Body of pancreas (tissue), 4 donors: ENCODE data around the gene AKAP13. TPM values are rescaled to one million over a fixed set of nuclear protein-coding genes. Genes with fewer than 3 reads are reported as not detected.
"Not testable (repeated sequence)": the region's sequence is repeated elsewhere in the genome, so short reads cannot be mapped to it uniquely, and the experiment has no call there.

Experiments used
- ATAC-seq: fragments of 150-250 bp; one replicate; pipeline ENCODE4 v1.9.1; 2016
- DNase-seq, 4 donors: peaks; one replicate each; pipeline ENCODE4 v3.0.0-alpha.2; 2019
- H3K27ac ChIP-seq, 4 donors: fragments of 200-600 bp; sonication (generic); 1 replicate in 3 of 4; 2 replicates in 1 of 4; pipeline versions ENCODE4 v1.5.1 to v1.6.1; 2016 to 2019; ENCODE audit warnings: mild to moderate bottlenecking in 1 of 4, mixed read lengths in 1 of 4, moderate library complexity in 1 of 4
- H3K27me3 ChIP-seq, 2 donors: fragments of 200-600 bp; sonication (generic); one replicate each; pipeline ENCODE4 v1.6.0; 2016; ENCODE audit warnings: mild to moderate bottlenecking in 1 of 2
- H3K36me3 ChIP-seq, 2 donors: fragments of 200-600 bp; sonication (generic); replicated peaks in 1 of 2; 2 replicates each; pipeline ENCODE4 v1.5.1; 2016; ENCODE audit warnings: low read depth in 2 of 2; ENCODE audit not compliant: insufficient read depth in 1 of 2
- H3K4me1 ChIP-seq: fragments of 200-600 bp; sonication (generic); one replicate; pipeline ENCODE4 v1.6.0; 2016
- H3K4me3 ChIP-seq, 2 donors: fragments of 200-600 bp; sonication (generic); 1 replicate in 1 of 2; 2 replicates in 1 of 2; pipeline ENCODE4 v1.5.1; 2016 to 2019
- H3K9me3 ChIP-seq, 3 donors: fragments of 200-600 bp; sonication (generic); 1 replicate in 2 of 3; 2 replicates in 1 of 3; pipeline ENCODE4 v1.5.1; 2016
- CTCF ChIP-seq, 7 experiments: fragments of 450-650 bp in 4 of 7; fragments of 200-600 bp in 3 of 7; sonication (generic) in 3 of 7; IDR thresholded peaks; one replicate each; pipeline ENCODE4 v1.5.1; 2016 to 2019; ENCODE audit warnings: antibody characterized with exemption in 7 of 7
- POLR2A ChIP-seq, 3 donors: fragments of 450-650 bp; IDR thresholded peaks; one replicate each; pipeline ENCODE4 v1.6.1; 2016; ENCODE audit warnings: antibody characterized with exemption in 3 of 3, mild to moderate bottlenecking in 2 of 3
- WGBS, 2 donors: methylation state at CpG; one replicate each; pipeline ENCODE4 v1.1.5; 2017; 5-methylcytosine and 5-hydroxymethylcytosine counted together
- intact Hi-C: fragments of 100-400 bp; cut with DNase I; formaldehyde crosslinking; loops from one replicate; pipeline ENCODE4 v1.15.1; 2023
- total RNA-seq, 2 donors: library from RNA; depleted of rRNA; stranded (reverse); fragments of >200 nt; gene quantifications; one replicate each; pipeline ENCODE4 v1.1.0, GENCODE V29; 2016

Gene AKAP13
- total RNA-seq, 2 donors from 2014 or later: 102 to 160 TPM

- Histone ChIP-seq H3K4me1 (peaks cover 10% of the 10 kb centered on the region), H3K9me3 (no peaks in the 10 kb centered on the region), H3K36me3 (no peaks in the 10 kb centered on the region), H3K27ac (no peak overlapping the region), H3K4me3 (no peak overlapping the region), H3K27me3 (no peaks in the 10 kb centered on the region)
- TF ChIP-seq CTCF (IDR thresholded peaks at IDR 0.05) (no peak), POLR2A (IDR thresholded peaks at IDR 0.05) (no peak)
- intact Hi-C loops: no loop called here
- DNase-seq (no peak), ATAC-seq (no peak)
- WGBS, 2 donors: 48 to 61% methylated on average over 4 of the region's 4 CpGs
Observed at GRCh38 chr15:85477730-85478129, 97.3 kb downstream of the AKAP13 start.

- no peaks in the 10 kb centered on the region for H3K9me3 ChIP-seq
- no peak overlapping the region for H3K4me3 ChIP-seq
- H3K27me3 ChIP-seq: no peaks in the 10 kb centered on the region
- H3K36me3 ChIP-seq: no peaks in the 10 kb centered on the region
- WGBS, 2 donors: 43 to 50% methylated on average over 4 of the region's 4 CpGs
- peak overlapping the region in 1 of 4 donors; percentile 22 for H3K27ac ChIP-seq
- ATAC-seq (no peak), DNase-seq (no peak)
- intact Hi-C loops: no loop called here
- TF ChIP-seq POLR2A (IDR thresholded peaks at IDR 0.05) (no peak), CTCF (IDR thresholded peaks at IDR 0.05) (no peak)
- peaks cover 14% of the 10 kb centered on the region for H3K4me1 ChIP-seq
Observed at GRCh38 chr15:85479071-85479647, 98.8 kb downstream of the AKAP13 start.

GRCh38 chr15:85480923-85481322 lies 100.5 kb downstream of the AKAP13 start:
- H3K27me3 ChIP-seq: no peaks in the 10 kb centered on the region
- H3K9me3 ChIP-seq: no peaks in the 10 kb centered on the region
- H3K4me1 ChIP-seq: peaks cover 14% of the 10 kb centered on the region
- no peak for DNase-seq
- TF ChIP-seq POLR2A (IDR thresholded peaks at IDR 0.05) (no peak), CTCF (IDR thresholded peaks at IDR 0.05) (no peak)
- ATAC-seq: no peak
- 79 to 81% methylated on average over 6 of the region's 6 CpGs for WGBS, 2 donors
- intact Hi-C loops: no loop called here
- H3K36me3 ChIP-seq: no peaks in the 10 kb centered on the region
- H3K4me3 ChIP-seq: no peak overlapping the region
- H3K27ac ChIP-seq: no peak overlapping the region

- H3K4me3 ChIP-seq, DNase-seq, intact Hi-C loops, ATAC-seq, H3K27me3 ChIP-seq, H3K36me3 ChIP-seq, H3K9me3 ChIP-seq, H3K27ac ChIP-seq: not testable (repeated sequence)
- H3K4me1 ChIP-seq: peaks cover 14% of the 10 kb centered on the region
Observed at GRCh38 chr15:85481543-85481942, 101.1 kb downstream of the AKAP13 start.

- Histone ChIP-seq H3K9me3 (no peaks in the 10 kb centered on the region), H3K4me3 (no peak overlapping the region), H3K27ac (peak overlapping the region; percentile 39 to 70 (median 57)), H3K4me1 (peaks cover 10% of the 10 kb centered on the region), H3K27me3 (no peaks in the 10 kb centered on the region), H3K36me3 (no peaks in the 10 kb centered on the region)
- intact Hi-C loops: no loop called here
- no peak for TF ChIP-seq POLR2A (IDR thresholded peaks at IDR 0.05)
- no peak for TF ChIP-seq CTCF (IDR thresholded peaks at IDR 0.05)
- WGBS, 2 donors: 58 to 66% methylated on average over 6 of the region's 6 CpGs
- DNase-seq (peak in 1 of 4 donors; percentile 19), ATAC-seq (peak; percentile 78)
Observed at GRCh38 chr15:85482894-85483293, 102.5 kb downstream of the AKAP13 start.

- not testable (repeated sequence) for H3K27me3 ChIP-seq
Observed at GRCh38 chr15:85483955-85484354, 103.6 kb downstream of the AKAP13 start.

GRCh38 chr15:85484923-85485322 lies 104.5 kb downstream of the AKAP13 start:
- intact Hi-C loops, H3K9me3 ChIP-seq, H3K36me3 ChIP-seq, H3K27ac ChIP-seq, H3K4me3 ChIP-seq, DNase-seq, H3K27me3 ChIP-seq, ATAC-seq: not testable (repeated sequence)
- H3K4me1 ChIP-seq: peaks cover 14% of the 10 kb centered on the region

More at GRCh38 chr15:85483955-85484354, 103.6 kb downstream of the AKAP13 start:
- DNase-seq, H3K9me3 ChIP-seq, H3K36me3 ChIP-seq, H3K4me3 ChIP-seq, intact Hi-C loops, ATAC-seq, H3K27ac ChIP-seq: not testable (repeated sequence)
- 89 to 95% methylated on average over 1 of the region's 1 CpG for WGBS, 2 donors
- peaks cover 19% of the 10 kb centered on the region for H3K4me1 ChIP-seq
